ENCODE results near the gene NSD2.
"Not testable (repeated sequence)": the region's sequence is repeated elsewhere in the genome, so short reads cannot be mapped to it uniquely, and the experiment has no call there.

NSD2 gene

GRCh38 chr4:1903035-1903434, 31.8 kb downstream of the NSD2 start:
- TF ChIP-seq CTCF (IDR thresholded peaks at IDR 0.05; ENCODE audit: insufficient read depth, low read depth, low read length, missing control alignments) = no peak
- DNase-seq (ENCODE audit: low read depth) = no peak
- H3K4me3 ChIP-seq (ENCODE audit: low read length) = no peak overlapping the region

GRCh38 chr4:1904042-1904441, 32.8 kb downstream of the NSD2 start:
- no peak for DNase-seq (ENCODE audit: low read depth)
- no peak overlapping the region for H3K4me3 ChIP-seq (ENCODE audit: low read length)
- no peak for TF ChIP-seq CTCF (IDR thresholded peaks at IDR 0.05; ENCODE audit: insufficient read depth, low read depth, low read length, missing control alignments)

- no peak overlapping the region for H3K4me3 ChIP-seq (ENCODE audit: low read length)
- no peak for TF ChIP-seq CTCF (IDR thresholded peaks at IDR 0.05; ENCODE audit: insufficient read depth, low read depth, low read length, missing control alignments)
- DNase-seq (ENCODE audit: low read depth) = peak; percentile 97
These were observed 36.8 kb downstream of the NSD2 start for GRCh38 chr4:1907848-1908525.

GRCh38 chr4:1909696-1910095, 38.5 kb downstream of the NSD2 start:
- DNase-seq (ENCODE audit: low read depth); H3K4me3 ChIP-seq (ENCODE audit: low read length): not testable (repeated sequence)

- TF ChIP-seq CTCF (IDR thresholded peaks at IDR 0.05; ENCODE audit: insufficient read depth, low read depth, low read length, missing control alignments) = peak; percentile 83
- DNase-seq (ENCODE audit: low read depth) = peak; percentile 64
- H3K4me3 ChIP-seq (ENCODE audit: low read length) = no peak overlapping the region
These were observed 39.5 kb downstream of the NSD2 start for GRCh38 chr4:1910643-1911042.

GRCh38 chr4:1911316-1911715, 40.1 kb downstream of the NSD2 start:
- not testable (repeated sequence) for H3K4me3 ChIP-seq (ENCODE audit: low read length); DNase-seq (ENCODE audit: low read depth)

- no peak for TF ChIP-seq CTCF (IDR thresholded peaks at IDR 0.05; ENCODE audit: insufficient read depth, low read depth, low read length, missing control alignments)
- H3K4me3 ChIP-seq (ENCODE audit: low read length) = no peak overlapping the region
- no peak for DNase-seq (ENCODE audit: low read depth)
These were observed 51.6 kb downstream of the NSD2 start for GRCh38 chr4:1922821-1923220.

- no peak overlapping the region for H3K4me3 ChIP-seq (ENCODE audit: low read length)
- no peak for TF ChIP-seq CTCF (IDR thresholded peaks at IDR 0.05; ENCODE audit: insufficient read depth, low read depth, low read length, missing control alignments)
- DNase-seq (ENCODE audit: low read depth) = no peak
These were observed 56.5 kb downstream of the NSD2 start for GRCh38 chr4:1927675-1928074.
